Esophagus muscularis mucosa (tissue), 4 donors: ENCODE results near the gene PTPRJ. TPM values are rescaled to one million over a fixed set of nuclear protein-coding genes. Genes with fewer than 3 reads are reported as not detected.
A peak's percentile ranks its signal among the peaks of the same experiment; 100 is the strongest.

Experiments
- DNase-seq: peaks from one replicate; pipeline ENCODE4 v3.0.0-alpha.2; 2017; ENCODE audit errors: extremely low spot score
- H3K27ac ChIP-seq, 4 donors: fragments of 200-600 bp; sonication (generic); replicated peaks in 1 of 4; 1 replicate in 3 of 4; 2 replicates in 1 of 4; pipeline ENCODE4 v1.5.1; 2016 to 2019; ENCODE audit warnings: mild to moderate bottlenecking in 1 of 4
- H3K27me3 ChIP-seq, 4 donors: fragments of 200-600 bp; sonication (generic); one replicate each; pipeline versions ENCODE4 v1.5.1 to v1.6.0; 2016 to 2019
- H3K36me3 ChIP-seq, 4 donors: fragments of 200-600 bp; sonication (generic); one replicate each; pipeline ENCODE4 v1.5.1; 2016 to 2019
- H3K4me1 ChIP-seq, 4 donors: fragments of 200-600 bp; sonication (generic); one replicate each; pipeline ENCODE4 v1.5.1; 2016 to 2019
- H3K4me3 ChIP-seq, 4 donors: fragments of 200-600 bp; sonication (generic); 1 replicate in 2 of 4; 2 replicates in 2 of 4; pipeline ENCODE4 v1.5.1; 2016 to 2019; ENCODE audit warnings: mild to moderate bottlenecking in 4 of 4, moderate library complexity in 1 of 4
- H3K9me3 ChIP-seq, 4 donors: fragments of 200-600 bp; sonication (generic); 1 replicate in 3 of 4; 2 replicates in 1 of 4; pipeline ENCODE4 v1.5.1; 2016 to 2019
- CTCF ChIP-seq, 3 experiments: fragments of 200-600 bp in 2 of 3; fragments of 450-650 bp in 1 of 3; sonication (generic) in 2 of 3; IDR thresholded peaks; one replicate each; pipeline ENCODE4 v1.5.1; 2017 to 2019; ENCODE audit warnings: antibody characterized with exemption in 3 of 3, mild to moderate bottlenecking in 2 of 3, moderate library complexity in 1 of 3
- EP300 ChIP-seq: sonication (generic); formaldehyde crosslinking; IDR thresholded peaks from one replicate; pipeline ENCODE4 v1.6.1; 2017; ENCODE audit warnings: antibody characterized with exemption
- POLR2A ChIP-seq: fragments of 450-650 bp; IDR thresholded peaks from one replicate; pipeline ENCODE4 v1.6.1; 2017; ENCODE audit warnings: antibody characterized with exemption, moderate library complexity, mild to moderate bottlenecking, low read depth
- POLR2AphosphoS5 ChIP-seq, 2 donors: sonication (generic); formaldehyde crosslinking; IDR thresholded peaks; one replicate each; pipeline ENCODE4 v1.6.1; 2017; ENCODE audit warnings: antibody characterized with exemption in 2 of 2
- WGBS: methylation state at CpG from one replicate; pipeline ENCODE4 v1.1.5; 2018; 5-methylcytosine and 5-hydroxymethylcytosine counted together
- intact Hi-C: fragments of 100-400 bp; cut with DNase I; formaldehyde crosslinking; loops from one replicate; pipeline ENCODE4 v1.15.1; 2023
- total RNA-seq, 4 donors: library from RNA; depleted of rRNA; stranded (reverse); fragments of >200 nt; gene quantifications; one replicate each; pipeline versions ENCODE4 v1.1.0 to v1.2.1, GENCODE V29; 2016

PTPRJ gene
- total RNA-seq, 4 donors from 2014 or later: 8.3 to 14.1 (median 10.5) TPM

- H3K4me1 ChIP-seq: peaks cover 18 to 28% (median 25%) of the 10 kb centered on the region in 4 donors
- no peak for DNase-seq
- intact Hi-C loops: loop anchor here (5.0 kb wide), 2 partner anchors 36 to 79 kb away; no protein-coding TSS in a partner anchor
- H3K27me3 ChIP-seq: peaks cover 0 to 6% (median 0%) of the 10 kb centered on the region in 4 donors
- TF ChIP-seq EP300 (no peak), POLR2AphosphoS5 (IDR thresholded peaks at IDR 0.05) (no peak), POLR2A (no peak), CTCF (IDR thresholded peaks at IDR 0.05) (no peak)
- peak overlapping the region in 1 of 4 donors; percentile 14 for H3K4me3 ChIP-seq
- no peaks in the 10 kb centered on the region for H3K36me3 ChIP-seq
- no peaks in the 10 kb centered on the region for H3K9me3 ChIP-seq
- no peak overlapping the region for H3K27ac ChIP-seq
- WGBS: 82% methylated on average over 10 of the region's 10 CpGs
Observed at GRCh38 chr11:47983464-47984397, 3.4 kb downstream of the PTPRJ start.

GRCh38 chr11:47986219-47986618 is 5.9 kb downstream of the PTPRJ start:
- intact Hi-C loops: no loop called here
- WGBS: 95% methylated on average over 5 of the region's 5 CpGs
- no peak for DNase-seq
- Histone ChIP-seq H3K9me3 (no peaks in the 10 kb centered on the region), H3K36me3 (no peaks in the 10 kb centered on the region), H3K4me3 (no peak overlapping the region), H3K27ac (no peak overlapping the region), H3K4me1 (peaks cover 11 to 22% (median 19%) of the 10 kb centered on the region in 4 donors), H3K27me3 (peaks cover 0 to 6% (median 0%) of the 10 kb centered on the region in 4 donors)
- TF ChIP-seq CTCF (IDR thresholded peaks at IDR 0.05) (no peak), POLR2AphosphoS5 (IDR thresholded peaks at IDR 0.05) (no peak), POLR2A (no peak), EP300 (no peak)

DNA sequence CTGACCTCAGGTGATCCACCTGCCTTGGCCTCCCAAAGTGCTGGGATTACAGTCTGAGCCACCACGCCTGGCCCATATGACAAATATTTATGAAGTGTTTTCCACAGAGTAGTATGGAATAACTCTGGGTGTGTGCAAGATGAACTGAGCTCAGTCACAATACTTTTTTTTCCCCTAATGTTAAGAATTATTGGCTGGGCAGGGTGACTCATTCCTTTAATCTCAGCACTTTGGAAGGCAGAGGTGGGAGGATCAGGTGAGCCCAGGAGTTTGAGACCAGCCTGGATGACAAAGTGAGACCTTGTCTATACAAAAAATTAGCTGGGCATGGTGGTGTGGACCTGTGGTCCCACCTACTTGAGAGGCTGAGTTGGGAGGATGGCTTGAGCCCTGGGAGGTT is 6.4 kb downstream of the PTPRJ start:
- 100% methylated on average over 1 of the region's 1 CpG for WGBS
- H3K27ac ChIP-seq: no peak overlapping the region
- peaks cover 6 to 22% (median 17%) of the 10 kb centered on the region in 4 donors for H3K4me1 ChIP-seq
- DNase-seq: no peak
- intact Hi-C loops: no loop called here
- peaks cover 0 to 4% (median 0%) of the 10 kb centered on the region in 4 donors for H3K27me3 ChIP-seq
- TF ChIP-seq EP300 (no peak), POLR2AphosphoS5 (IDR thresholded peaks at IDR 0.05) (no peak), POLR2A (no peak), CTCF (IDR thresholded peaks at IDR 0.05) (no peak)
- no peak overlapping the region for H3K4me3 ChIP-seq
- no peaks in the 10 kb centered on the region for H3K9me3 ChIP-seq
- no peaks in the 10 kb centered on the region for H3K36me3 ChIP-seq

- Histone ChIP-seq H3K36me3 (no peaks in the 10 kb centered on the region), H3K9me3 (no peaks in the 10 kb centered on the region), H3K27me3 (no peaks in the 10 kb centered on the region), H3K27ac (peak overlapping the region in 3 of 4 donors; percentile 18 to 63 (median 24)), H3K4me1 (peaks cover under 1 to 17% (median 11%) of the 10 kb centered on the region in 4 donors), H3K4me3 (no peak overlapping the region)
- no peak for DNase-seq
- 85% methylated on average over 2 of the region's 2 CpGs for WGBS
- intact Hi-C loops: no loop called here
- TF ChIP-seq POLR2A: no peak
- TF ChIP-seq CTCF (IDR thresholded peaks at IDR 0.05): no peak
- no peak for TF ChIP-seq EP300
- TF ChIP-seq POLR2AphosphoS5 (IDR thresholded peaks at IDR 0.05): no peak
Observed at GRCh38 chr11:47987310-47987709, 7.0 kb downstream of the PTPRJ start.
